Measurements from ENCODE around the gene CNTFR. TPM values are rescaled to one million over a fixed set of nuclear protein-coding genes. Genes with fewer than 3 reads are reported as not detected.
A peak's percentile ranks its signal among the peaks of the same experiment; 100 is the strongest.

The CNTFR gene
- total and polyA plus RNA-seq, 4 donors: 0.10 to 9.9 (median 2.8) TPM

DNA sequence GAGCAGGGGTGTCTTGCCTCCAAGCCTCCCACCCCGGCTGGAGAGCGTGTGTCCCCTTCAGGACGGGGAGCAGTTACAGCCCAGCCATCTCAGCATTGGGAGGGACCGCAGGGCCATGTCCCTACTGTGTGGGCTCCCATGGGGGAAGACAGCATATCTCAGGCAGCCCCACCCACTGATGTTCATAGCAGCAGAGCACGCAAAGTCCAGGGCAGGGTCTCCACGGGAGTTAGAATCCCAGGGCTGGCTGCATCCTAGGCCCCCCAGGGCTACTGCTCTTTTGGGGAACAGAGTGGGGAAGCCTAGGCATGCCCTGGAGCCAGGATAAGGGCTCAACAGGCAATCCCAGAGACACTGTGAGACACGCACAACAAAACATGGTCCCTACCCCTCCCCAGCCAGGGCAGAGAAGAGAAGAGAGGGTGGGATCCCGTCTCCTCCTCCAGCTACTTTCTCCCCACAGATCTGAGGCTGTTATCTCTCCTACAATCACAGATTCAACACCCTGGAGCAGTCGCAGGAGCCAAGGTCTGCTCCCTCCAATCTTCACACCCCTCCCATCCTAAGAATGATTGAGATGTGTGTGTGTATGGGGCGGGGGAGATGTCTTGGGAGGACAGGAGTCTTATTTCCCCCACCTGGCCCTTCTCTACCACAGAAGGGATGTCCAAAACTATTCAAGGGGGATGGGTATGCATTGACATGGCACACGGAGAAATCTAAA lies 3.4 kb downstream of the CNTFR start:
- H3K36me3 ChIP-seq (ENCODE audit: control insufficient read depth in 1 of 2, insufficient read depth in 2 of 2, low read length in 1 of 2): no peaks in the 10 kb centered on the region
- H3K27me3 ChIP-seq (ENCODE audit: control insufficient read depth in 1 of 2, insufficient read depth in 2 of 2, low read length in 1 of 2): no peaks in the 10 kb centered on the region
- 22 to 31% methylated on average over 11 of the region's 11 CpGs for WGBS, 2 donors
- intact Hi-C loops (cut with DNase I): no loop called here
- H3K9me3 ChIP-seq (ENCODE audit: control insufficient read depth, low read length): no peaks in the 10 kb centered on the region
- H3K4me3 ChIP-seq (ENCODE audit: low read length in 2 of 2): no peak overlapping the region
- no peak for ATAC-seq (ENCODE audit: low FRiP score)
- no peaks in the 10 kb centered on the region for H3K4me1 ChIP-seq (ENCODE audit: control insufficient read depth in 1 of 2, insufficient read depth in 2 of 2, low read length in 2 of 2)
- peak in 1 of 2 donors; percentile 10 for DNase-seq
- H3K27ac ChIP-seq (ENCODE audit: low read depth in 1 of 2, low read length in 2 of 2): no peak overlapping the region

DNA sequence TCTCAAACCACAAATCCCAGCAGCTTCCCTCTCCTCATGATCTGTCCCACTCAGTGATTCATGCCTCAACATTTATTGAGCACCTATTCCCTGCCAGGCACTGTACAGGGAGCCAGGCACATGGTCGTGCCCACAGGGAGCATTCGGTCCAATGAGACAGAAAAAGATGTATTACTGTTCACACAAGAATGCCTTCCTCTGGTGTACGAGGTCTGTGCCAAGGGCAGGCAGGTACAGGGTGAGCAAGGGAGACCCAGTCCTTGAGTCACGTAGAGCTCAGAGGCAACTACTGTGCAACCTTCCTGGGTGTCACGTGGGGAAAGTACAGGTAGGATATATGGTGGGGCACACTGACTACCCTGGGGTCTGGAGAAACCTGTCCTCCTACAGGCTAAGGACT lies 4.6 kb downstream of the CNTFR start:
- Histone ChIP-seq H3K27me3 (ENCODE audit: control insufficient read depth in 1 of 2, insufficient read depth in 2 of 2, low read length in 1 of 2) (no peaks in the 10 kb centered on the region), H3K4me1 (ENCODE audit: control insufficient read depth in 1 of 2, insufficient read depth in 2 of 2, low read length in 2 of 2) (no peaks in the 10 kb centered on the region), H3K36me3 (ENCODE audit: control insufficient read depth in 1 of 2, insufficient read depth in 2 of 2, low read length in 1 of 2) (no peaks in the 10 kb centered on the region), H3K27ac (ENCODE audit: low read depth in 1 of 2, low read length in 2 of 2) (no peak overlapping the region), H3K4me3 (ENCODE audit: low read length in 2 of 2) (no peak overlapping the region), H3K9me3 (ENCODE audit: control insufficient read depth, low read length) (no peaks in the 10 kb centered on the region)
- intact Hi-C loops (cut with DNase I): no loop called here
- 69 to 72% methylated on average over 5 of the region's 5 CpGs for WGBS, 2 donors
- no peak for ATAC-seq (ENCODE audit: low FRiP score)
- DNase-seq: peak in 1 of 2 donors; percentile 14

DNA sequence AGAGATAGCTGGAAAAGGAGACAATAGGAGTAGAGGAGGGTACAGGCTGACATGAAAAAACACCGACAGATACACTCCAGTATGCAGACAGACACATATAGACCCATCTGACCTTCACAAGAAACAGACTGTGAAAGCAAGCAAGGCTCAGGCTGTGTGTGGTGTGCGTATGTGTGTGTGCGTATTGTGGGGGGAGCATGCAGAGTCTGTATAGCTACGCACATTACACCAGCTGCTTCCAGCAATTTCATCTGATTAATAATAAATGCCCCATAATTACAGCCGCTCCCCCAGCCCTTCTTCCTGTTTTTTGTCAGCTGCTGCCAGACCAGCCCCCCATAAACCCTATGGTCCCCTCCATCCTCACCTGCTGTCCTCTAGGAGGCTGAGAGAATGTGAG lies 6.7 kb downstream of the CNTFR start:
- ATAC-seq (ENCODE audit: low FRiP score) (no peak), DNase-seq (no peak)
- H3K4me1 ChIP-seq (ENCODE audit: control insufficient read depth in 1 of 2, insufficient read depth in 2 of 2, low read length in 2 of 2): no peaks in the 10 kb centered on the region
- no peak overlapping the region for H3K27ac ChIP-seq (ENCODE audit: low read depth in 1 of 2, low read length in 2 of 2)
- H3K36me3 ChIP-seq (ENCODE audit: control insufficient read depth in 1 of 2, insufficient read depth in 2 of 2, low read length in 1 of 2): no peaks in the 10 kb centered on the region
- H3K27me3 ChIP-seq (ENCODE audit: control insufficient read depth in 1 of 2, insufficient read depth in 2 of 2, low read length in 1 of 2): no peaks in the 10 kb centered on the region
- no peaks in the 10 kb centered on the region for H3K9me3 ChIP-seq (ENCODE audit: control insufficient read depth, low read length)
- intact Hi-C loops (cut with DNase I): no loop called here
- no peak overlapping the region for H3K4me3 ChIP-seq (ENCODE audit: low read length in 2 of 2)
- WGBS, 2 donors: 97 to 98% methylated on average over 5 of the region's 5 CpGs

DNA sequence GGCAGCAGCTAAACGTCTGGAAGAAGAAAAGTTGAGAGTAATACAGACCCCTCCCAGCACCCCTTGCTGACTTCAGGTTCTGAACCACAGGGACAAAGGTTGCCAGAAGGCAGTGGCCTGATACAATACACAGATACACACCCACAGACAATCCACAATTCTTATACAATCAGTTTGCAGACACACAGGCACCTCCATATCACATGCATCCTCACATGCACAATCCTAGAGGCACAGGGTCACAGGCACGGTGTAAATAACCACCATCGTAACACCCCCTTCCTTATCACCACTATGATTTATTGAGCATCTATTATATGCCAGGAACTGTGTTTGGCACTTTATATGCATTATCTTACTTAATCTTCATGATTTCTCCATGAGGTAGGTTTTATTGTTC lies 8.2 kb downstream of the CNTFR start:
- no peak for ATAC-seq (ENCODE audit: low FRiP score)
- 86 to 91% methylated on average over 3 of the region's 3 CpGs for WGBS, 2 donors

DNA sequence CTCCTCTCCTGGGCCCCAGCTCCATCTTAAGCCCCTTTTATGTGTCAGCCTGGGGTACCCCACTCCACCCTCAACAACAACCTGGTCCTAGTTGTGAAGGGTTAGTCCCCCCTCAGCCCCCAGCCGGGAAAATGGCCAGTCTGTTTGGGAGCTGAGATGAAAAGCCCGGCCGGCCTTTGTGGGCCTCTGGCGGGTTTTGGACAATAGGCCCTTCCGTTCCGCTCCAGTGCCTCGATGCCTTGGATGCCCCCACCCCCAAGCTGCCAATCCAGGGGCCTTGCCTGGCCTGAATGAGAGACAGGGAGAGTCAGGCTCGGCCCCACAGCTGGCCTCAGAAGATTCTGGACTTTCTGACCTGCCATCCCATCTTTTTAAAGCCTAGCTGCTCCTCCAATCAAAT lies 9.2 kb downstream of the CNTFR start:
- Histone ChIP-seq H3K27ac (ENCODE audit: low read depth in 1 of 2, low read length in 2 of 2) (no peak overlapping the region), H3K36me3 (ENCODE audit: control insufficient read depth in 1 of 2, insufficient read depth in 2 of 2, low read length in 1 of 2) (no peaks in the 10 kb centered on the region), H3K9me3 (ENCODE audit: control insufficient read depth, low read length) (no peaks in the 10 kb centered on the region), H3K4me1 (ENCODE audit: control insufficient read depth in 1 of 2, insufficient read depth in 2 of 2, low read length in 2 of 2) (no peaks in the 10 kb centered on the region), H3K4me3 (ENCODE audit: low read length in 2 of 2) (no peak overlapping the region), H3K27me3 (ENCODE audit: control insufficient read depth in 1 of 2, insufficient read depth in 2 of 2, low read length in 1 of 2) (no peaks in the 10 kb centered on the region)
- ATAC-seq (ENCODE audit: low FRiP score) (no peak), DNase-seq (no peak)
- 83 to 92% methylated on average over 8 of the region's 8 CpGs for WGBS, 2 donors
- intact Hi-C loops (cut with DNase I): no loop called here

More for the DNA sequence above, 8.2 kb downstream of the CNTFR start:
- no peaks in the 10 kb centered on the region for H3K27me3 ChIP-seq (ENCODE audit: control insufficient read depth in 1 of 2, insufficient read depth in 2 of 2, low read length in 1 of 2)
- no peak for DNase-seq
- no peak overlapping the region for H3K27ac ChIP-seq (ENCODE audit: low read depth in 1 of 2, low read length in 2 of 2)
- no peaks in the 10 kb centered on the region for H3K4me1 ChIP-seq (ENCODE audit: control insufficient read depth in 1 of 2, insufficient read depth in 2 of 2, low read length in 2 of 2)
- H3K4me3 ChIP-seq (ENCODE audit: low read length in 2 of 2): no peak overlapping the region
- H3K9me3 ChIP-seq (ENCODE audit: control insufficient read depth, low read length): no peaks in the 10 kb centered on the region
- H3K36me3 ChIP-seq (ENCODE audit: control insufficient read depth in 1 of 2, insufficient read depth in 2 of 2, low read length in 1 of 2): no peaks in the 10 kb centered on the region
- intact Hi-C loops (cut with DNase I): no loop called here

DNA sequence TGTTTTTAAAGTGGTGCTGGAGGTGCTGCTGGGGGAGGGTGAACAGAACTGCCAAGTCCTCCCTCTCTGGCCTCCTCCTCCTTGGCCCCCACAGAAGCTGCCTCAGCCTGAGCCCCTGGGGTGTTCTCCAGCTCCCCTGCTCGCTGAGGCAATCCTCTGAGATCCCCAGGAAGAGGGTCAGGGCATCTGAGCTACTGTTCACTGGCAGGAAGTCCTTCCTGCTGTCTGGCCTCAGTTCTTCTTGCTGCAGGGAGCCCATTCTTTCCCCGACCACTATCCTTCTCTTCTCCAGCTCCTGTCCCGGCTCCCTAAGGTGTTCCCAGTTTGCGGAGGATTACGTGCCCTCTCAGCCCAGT lies 9.7 kb downstream of the CNTFR start:
- Histone ChIP-seq H3K36me3 (ENCODE audit: control insufficient read depth in 1 of 2, insufficient read depth in 2 of 2, low read length in 1 of 2) (no peaks in the 10 kb centered on the region), H3K27ac (ENCODE audit: low read depth in 1 of 2, low read length in 2 of 2) (no peak overlapping the region), H3K27me3 (ENCODE audit: control insufficient read depth in 1 of 2, insufficient read depth in 2 of 2, low read length in 1 of 2) (no peaks in the 10 kb centered on the region), H3K4me3 (ENCODE audit: low read length in 2 of 2) (no peak overlapping the region), H3K9me3 (ENCODE audit: control insufficient read depth, low read length) (no peaks in the 10 kb centered on the region), H3K4me1 (ENCODE audit: control insufficient read depth in 1 of 2, insufficient read depth in 2 of 2, low read length in 2 of 2) (no peaks in the 10 kb centered on the region)
- ATAC-seq (ENCODE audit: low FRiP score) (no peak), DNase-seq (no peak)
- intact Hi-C loops (cut with DNase I): no loop called here
- 91 to 93% methylated on average over 5 of the region's 5 CpGs for WGBS, 2 donors

DNA sequence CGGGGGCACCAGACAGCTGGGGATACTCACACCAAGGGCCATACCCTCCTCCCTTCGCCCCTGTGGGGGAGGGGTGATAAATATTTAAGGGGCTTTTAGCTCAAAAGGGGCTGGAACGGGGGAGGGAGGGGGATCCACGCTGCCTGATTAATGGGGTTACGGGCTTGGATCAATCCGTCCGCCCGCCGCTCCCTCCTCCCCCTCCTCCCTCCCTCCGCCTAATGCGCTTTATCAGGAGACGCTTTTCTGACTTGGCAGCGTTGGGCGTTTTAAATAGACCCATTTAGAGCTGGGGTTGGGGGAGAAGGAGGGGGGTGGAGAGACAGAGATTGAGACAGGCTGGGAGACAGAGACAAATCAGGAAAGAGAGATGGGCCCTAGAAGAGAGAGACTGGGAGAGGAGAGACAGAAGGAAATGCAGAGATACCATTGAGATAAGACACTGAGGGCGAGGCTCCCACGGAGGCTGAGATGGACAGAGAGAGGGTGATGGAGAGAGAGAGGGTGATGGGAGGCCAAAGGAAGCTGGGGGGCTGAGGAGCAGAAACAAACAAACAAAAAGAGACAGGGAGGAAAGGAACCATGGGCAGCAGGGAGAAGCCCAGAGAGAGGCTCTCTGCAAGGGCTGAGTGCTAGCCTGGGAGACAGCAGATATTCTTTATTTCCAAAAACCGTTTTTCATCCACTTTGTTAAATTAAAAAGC lies 10.3 kb downstream of the CNTFR start:
- ATAC-seq (ENCODE audit: low FRiP score) (no peak), DNase-seq (no peak)
- no peaks in the 10 kb centered on the region for H3K9me3 ChIP-seq (ENCODE audit: control insufficient read depth, low read length)
- H3K27ac ChIP-seq (ENCODE audit: low read depth in 1 of 2, low read length in 2 of 2): no peak overlapping the region
- H3K27me3 ChIP-seq (ENCODE audit: control insufficient read depth in 1 of 2, insufficient read depth in 2 of 2, low read length in 1 of 2): no peaks in the 10 kb centered on the region
- no peaks in the 10 kb centered on the region for H3K36me3 ChIP-seq (ENCODE audit: control insufficient read depth in 1 of 2, insufficient read depth in 2 of 2, low read length in 1 of 2)
- H3K4me3 ChIP-seq (ENCODE audit: low read length in 2 of 2): no peak overlapping the region
- WGBS, 2 donors: 14 to 15% methylated on average over 15 to 17 of the region's 17 CpGs
- intact Hi-C loops (cut with DNase I): no loop called here
- H3K4me1 ChIP-seq (ENCODE audit: control insufficient read depth in 1 of 2, insufficient read depth in 2 of 2, low read length in 2 of 2): no peaks in the 10 kb centered on the region

DNA sequence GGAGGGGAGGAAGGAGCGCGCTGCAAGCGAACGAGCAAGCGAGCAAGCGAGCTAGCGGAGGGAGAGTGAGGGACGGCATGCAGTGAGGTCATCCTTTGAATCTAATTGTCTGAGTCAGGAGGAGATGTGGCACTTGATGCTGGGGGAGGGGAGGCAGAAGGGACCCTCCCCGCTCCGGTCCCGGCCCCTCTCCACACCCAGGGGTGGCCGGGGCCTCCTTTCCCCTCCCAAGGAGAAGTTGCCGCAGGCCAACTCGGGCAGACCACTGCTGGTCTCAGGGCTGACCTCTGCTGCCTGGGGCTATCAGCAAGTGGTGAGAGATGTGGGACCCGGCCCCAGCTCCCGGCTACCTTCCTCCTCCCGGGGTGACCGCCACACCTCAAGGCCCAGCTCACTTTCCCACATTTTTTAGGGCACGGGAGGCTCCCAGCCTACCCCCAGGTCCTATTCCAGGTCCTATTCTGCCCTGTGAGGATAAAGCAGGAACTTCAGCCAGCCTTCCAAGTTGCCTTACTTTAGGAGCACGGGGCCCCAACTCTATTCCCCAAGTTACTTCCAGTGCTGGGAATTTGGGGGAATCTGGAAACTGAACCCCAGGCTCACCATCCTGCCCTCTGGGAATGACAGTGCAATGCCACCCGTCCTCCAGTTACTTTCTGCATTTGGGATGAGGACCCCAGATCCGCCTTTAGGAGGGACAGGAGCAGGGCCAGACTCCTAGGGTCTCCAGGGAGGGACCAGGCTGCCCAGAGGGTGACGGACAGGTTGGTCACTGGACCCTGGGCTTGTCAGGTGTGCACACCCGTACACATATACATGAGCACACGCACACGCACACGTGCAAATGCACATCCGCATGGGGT lies 11.1 kb downstream of the CNTFR start:
- intact Hi-C loops (cut with DNase I): no loop called here

More for the DNA sequence above, 11.1 kb downstream of the CNTFR start:
- H3K4me3 ChIP-seq (ENCODE audit: low read length in 2 of 2): no peak overlapping the region
- H3K27me3 ChIP-seq (ENCODE audit: control insufficient read depth in 1 of 2, insufficient read depth in 2 of 2, low read length in 1 of 2): no peaks in the 10 kb centered on the region
- DNase-seq: no peak
- no peaks in the 10 kb centered on the region for H3K36me3 ChIP-seq (ENCODE audit: control insufficient read depth in 1 of 2, insufficient read depth in 2 of 2, low read length in 1 of 2)
- H3K4me1 ChIP-seq (ENCODE audit: control insufficient read depth in 1 of 2, insufficient read depth in 2 of 2, low read length in 2 of 2): no peaks in the 10 kb centered on the region
- no peak overlapping the region for H3K27ac ChIP-seq (ENCODE audit: low read depth in 1 of 2, low read length in 2 of 2)
- H3K9me3 ChIP-seq (ENCODE audit: control insufficient read depth, low read length): no peaks in the 10 kb centered on the region
- WGBS, 2 donors: 25 to 28% methylated on average over 28 of the region's 28 CpGs
- ATAC-seq (ENCODE audit: low FRiP score): peak; percentile 42
